HepG2 (cell line): ENCODE data around the gene ARHGEF7.

Source experiments
- CHD4 ChIP-seq: fragments of 200-600 bp; sonication (generic); IDR thresholded peaks from 2 replicates; pipeline ENCODE4 v1.7.0; 2017; ENCODE audit warnings: mild to moderate bottlenecking, low read length, borderline replicate concordance
- JUN ChIP-seq: sonication (generic); formaldehyde crosslinking; IDR thresholded peaks from 2 replicates; pipeline ENCODE4 v1.4.0; 2020; ENCODE audit warnings: mild to moderate bottlenecking, missing genetic modification reagents
- MXI1 ChIP-seq: IDR thresholded peaks from 3 replicates; pipeline ENCODE4 v1.6.1; 2012; ENCODE audit warnings: low read depth, low read length, inconsistent platforms, borderline replicate concordance
- NPAS2 ChIP-seq: sonication (generic); formaldehyde crosslinking; IDR thresholded peaks from 2 replicates; pipeline ENCODE4 v1.8.0; 2022; ENCODE audit warnings: mild to moderate bottlenecking, missing genetic modification reagents, borderline replicate concordance
- PCBP1 ChIP-seq: fragments of 200-400 bp; formaldehyde crosslinking; IDR thresholded peaks from 2 replicates; pipeline ENCODE4 v1.6.1; 2017; ENCODE audit warnings: mild to moderate bottlenecking, low read depth, low read length, borderline replicate concordance
- POLR2AphosphoS2 ChIP-seq: IDR thresholded peaks from 2 replicates; pipeline ENCODE4 v1.6.1; 2011; ENCODE audit warnings: low read depth, low read length, improper control_type of control experiment
- ZFP1 ChIP-seq: IDR thresholded peaks from 2 replicates; pipeline ENCODE4 v1.6.1; 2016
- ZNF18 ChIP-seq: sonication (generic); formaldehyde crosslinking; IDR thresholded peaks from 2 replicates; pipeline ENCODE4 v1.8.0; 2022; ENCODE audit warnings: mild to moderate bottlenecking, missing genetic modification reagents; ENCODE audit not compliant: insufficient replicate concordance
- ZNF776 ChIP-seq: sonication (generic); formaldehyde crosslinking; IDR thresholded peaks from 2 replicates; pipeline ENCODE4 v1.4.0; 2020; ENCODE audit warnings: mild to moderate bottlenecking, missing genetic modification reagents

GRCh38 chr13:111243981-111244380, 128.9 kb downstream of the ARHGEF7 start:
- TF ChIP-seq ZNF776 (no peak), CHD4 (no peak), PCBP1 (no peak), POLR2AphosphoS2 (no peak), NPAS2 (no peak), MXI1 (no peak), ZFP1 (CRISPR knock-in tag) (no peak), JUN (CRISPR knock-in tag) (no peak), ZNF18 (CRISPR knock-in tag) (no peak)
